OCI-LY3 (cell line): ENCODE measurements around the gene TCERG1L.

ENCODE experiments used
- H2AFZ ChIP-seq: fragments of 200-600, 300-600 bp; shearing (Covaris generic); 2 replicates; pipeline ENCODE4 v1.6.0; 2014; ENCODE audit warnings: antibody characterized with exemption, low read depth, low read length
- H3K27ac ChIP-seq: fragments of 200-600, 300-600 bp; sonication (generic); 2 replicates; pipeline ENCODE4 v1.5.1; 2014; ENCODE audit warnings: mild to moderate bottlenecking, low read length, moderate library complexity, mixed read lengths
- H3K27me3 ChIP-seq: fragments of 200-600, 300-600 bp; sonication (generic); 2 replicates; pipeline ENCODE4 v1.6.1; 2014; ENCODE audit warnings: low read depth, low read length, mixed read lengths
- H3K36me3 ChIP-seq: fragments of 200-600, 300-600 bp; sonication (generic); replicated peaks from 2 replicates; pipeline ENCODE3; 2014; ENCODE audit warnings: low read depth, low read length, mixed read lengths
- H3K4me1 ChIP-seq: fragments of 300-600, 200-600 bp; sonication (generic); 2 replicates; pipeline ENCODE4 v1.6.1; 2014; ENCODE audit warnings: low read length, mixed read lengths
- H3K4me2 ChIP-seq: fragments of 200-600, 300-600 bp; sonication (generic); 2 replicates; pipeline ENCODE4 v1.6.1; 2014; ENCODE audit warnings: low read length, mixed read lengths
- H3K4me3 ChIP-seq: fragments of 300-600, 200-600 bp; sonication (generic); 2 replicates; pipeline ENCODE4 v1.5.1; 2014; ENCODE audit warnings: antibody characterized with exemption, mild to moderate bottlenecking, low read length, moderate library complexity
- H3K79me2 ChIP-seq: fragments of 300-600, 200-600 bp; shearing (Covaris generic); 2 replicates; pipeline ENCODE4 v1.6.1; 2014; ENCODE audit warnings: mild to moderate bottlenecking, low read length, mixed read lengths
- H3K9ac ChIP-seq: fragments of 300-600, 200-600 bp; shearing (Covaris generic); 2 replicates; pipeline ENCODE4 v1.6.0; 2014; ENCODE audit warnings: mild to moderate bottlenecking, low read length, moderate library complexity
- H3K9me3 ChIP-seq: fragments of 200-600, 300-600 bp; shearing (Covaris generic); 2 replicates; pipeline ENCODE4 v1.6.1; 2014; ENCODE audit warnings: low read length, mixed read lengths; ENCODE audit not compliant: insufficient read depth
- H4K20me1 ChIP-seq: fragments of 200-600, 300-600 bp; sonication (generic); 2 replicates; pipeline ENCODE4 v1.6.1; 2016; ENCODE audit warnings: low read length, mixed read lengths; ENCODE audit not compliant: insufficient read depth
- CTCF ChIP-seq: fragments of 200-600, 300-600 bp; sonication (generic); IDR thresholded peaks from 2 replicates; pipeline ENCODE4 v1.5.1; 2014; ENCODE audit warnings: antibody characterized with exemption, low read length, low read depth
- EZH2phosphoT487 ChIP-seq: fragments of 200-600 bp; shearing (Covaris generic); IDR thresholded peaks from 2 replicates; pipeline ENCODE4 v1.6.1; 2018; ENCODE audit warnings: antibody characterized with exemption, mixed run types, low read depth

TCERG1L gene

GRCh38 chr10:131183546-131184045, 127.9 kb downstream of the TCERG1L start:
- no peaks in the 10 kb centered on the region for H4K20me1 ChIP-seq
- no peak overlapping the region for H2AFZ ChIP-seq
- no peak overlapping the region for H3K9ac ChIP-seq
- H3K9me3 ChIP-seq = no peaks in the 10 kb centered on the region
- H3K4me1 ChIP-seq = no peaks in the 10 kb centered on the region
- TF ChIP-seq CTCF = no peak
- H3K36me3 ChIP-seq = no peaks in the 10 kb centered on the region
- no peak overlapping the region for H3K4me2 ChIP-seq
- no peaks in the 10 kb centered on the region for H3K27me3 ChIP-seq
- no peaks in the 10 kb centered on the region for H3K79me2 ChIP-seq
- no peak overlapping the region for H3K4me3 ChIP-seq
- H3K27ac ChIP-seq = no peak overlapping the region

GRCh38 chr10:131181456-131181855, 130.1 kb downstream of the TCERG1L start:
- H3K4me2 ChIP-seq = no peak overlapping the region
- H3K36me3 ChIP-seq = no peaks in the 10 kb centered on the region
- H3K4me1 ChIP-seq = no peaks in the 10 kb centered on the region
- H3K27me3 ChIP-seq = no peaks in the 10 kb centered on the region
- TF ChIP-seq CTCF (no peak), EZH2phosphoT487 (no peak)
- H3K9ac ChIP-seq = no peak overlapping the region
- no peaks in the 10 kb centered on the region for H3K79me2 ChIP-seq
- no peak overlapping the region for H3K27ac ChIP-seq
- H3K9me3 ChIP-seq = no peaks in the 10 kb centered on the region
- no peak overlapping the region for H3K4me3 ChIP-seq
- H2AFZ ChIP-seq = no peak overlapping the region
- no peaks in the 10 kb centered on the region for H4K20me1 ChIP-seq

DNA sequence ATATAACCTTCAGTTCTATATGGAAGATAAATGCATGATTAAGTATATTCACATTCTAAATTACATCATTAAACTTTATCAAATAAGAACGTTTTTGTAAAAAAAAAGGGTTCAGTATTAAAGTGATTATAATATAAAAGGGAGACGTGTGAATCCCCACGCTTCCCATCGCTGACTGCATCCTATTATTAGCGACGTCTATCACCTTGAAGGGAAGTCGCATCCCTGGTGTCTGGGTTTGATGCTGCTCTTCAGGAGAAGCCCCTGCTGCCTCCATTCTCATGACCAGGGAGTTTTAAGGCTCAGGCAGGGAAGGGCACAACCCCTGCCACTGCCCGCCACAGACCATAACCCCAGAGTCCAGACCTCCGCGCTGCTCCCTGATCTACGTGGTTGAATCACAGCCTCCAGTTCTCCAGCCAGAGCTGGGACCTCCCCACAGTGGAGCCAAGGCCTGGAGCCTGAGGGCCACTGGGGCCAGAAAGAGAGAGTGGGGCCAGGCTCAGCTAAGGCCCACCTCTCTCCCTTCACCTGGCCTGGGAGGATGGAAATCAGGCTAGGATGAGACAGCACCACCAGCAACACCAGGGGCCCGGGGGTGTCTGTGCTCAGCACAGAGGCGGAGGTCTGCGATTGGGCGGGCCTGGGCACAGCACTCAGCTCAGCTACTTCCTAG, 130.6 kb downstream of the TCERG1L start:
- no peak overlapping the region for H3K27ac ChIP-seq
- no peak overlapping the region for H2AFZ ChIP-seq
- H3K9me3 ChIP-seq = no peaks in the 10 kb centered on the region
- no peaks in the 10 kb centered on the region for H3K36me3 ChIP-seq
- H3K4me2 ChIP-seq = no peak overlapping the region
- H3K4me1 ChIP-seq = no peaks in the 10 kb centered on the region
- H3K9ac ChIP-seq = no peak overlapping the region
- no peak overlapping the region for H3K4me3 ChIP-seq
- no peaks in the 10 kb centered on the region for H3K27me3 ChIP-seq
- no peaks in the 10 kb centered on the region for H3K79me2 ChIP-seq
- H4K20me1 ChIP-seq = no peaks in the 10 kb centered on the region
- no peak for TF ChIP-seq CTCF
- no peak for TF ChIP-seq EZH2phosphoT487

DNA sequence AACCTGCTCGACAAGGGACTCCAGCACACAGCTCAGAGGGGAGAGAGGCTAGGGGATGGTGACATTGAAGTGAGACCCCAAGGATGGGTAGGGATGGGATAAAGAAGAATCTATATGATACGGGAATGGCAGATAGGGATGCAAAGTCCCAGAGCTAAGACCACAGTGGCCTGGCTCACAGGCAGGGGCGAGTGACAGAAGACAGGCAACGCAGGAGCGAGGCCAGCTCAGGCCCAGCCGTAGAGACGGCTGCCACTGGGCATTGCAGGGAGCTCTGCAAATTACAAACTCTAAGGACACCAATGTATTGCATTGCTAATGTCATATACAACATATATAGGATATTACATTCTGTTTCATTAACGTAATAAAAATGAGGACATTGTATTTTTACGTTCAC, 131.4 kb downstream of the TCERG1L start:
- no peaks in the 10 kb centered on the region for H3K4me1 ChIP-seq
- no peak overlapping the region for H3K4me3 ChIP-seq
- no peaks in the 10 kb centered on the region for H4K20me1 ChIP-seq
- H3K4me2 ChIP-seq = no peak overlapping the region
- H3K9ac ChIP-seq = no peak overlapping the region
- H3K79me2 ChIP-seq = no peaks in the 10 kb centered on the region
- H3K9me3 ChIP-seq = no peaks in the 10 kb centered on the region
- no peaks in the 10 kb centered on the region for H3K27me3 ChIP-seq
- no peak for TF ChIP-seq CTCF
- no peak for TF ChIP-seq EZH2phosphoT487
- no peaks in the 10 kb centered on the region for H3K36me3 ChIP-seq
- no peak overlapping the region for H3K27ac ChIP-seq
- H2AFZ ChIP-seq = no peak overlapping the region
